ENCODE measurements around the gene ITGA7.
"Not testable (repeated sequence)": the region's sequence is repeated elsewhere in the genome, so short reads cannot be mapped to it uniquely, and the experiment has no call there.

ITGA7 gene

GRCh38 chr12:55650620-55651298 lies 56.9 kb downstream of the ITGA7 start:
- DNase-seq = not testable (repeated sequence)

GRCh38 chr12:55647027-55647426 lies 60.7 kb downstream of the ITGA7 start:
- no peak for DNase-seq

- DNase-seq = no peak
Measured at GRCh38 chr12:55644591-55644990, 63.1 kb downstream of the ITGA7 start.

- no peak for DNase-seq
Measured at GRCh38 chr12:55642669-55643068, 65.0 kb downstream of the ITGA7 start.

GRCh38 chr12:55642267-55642666 lies 65.4 kb downstream of the ITGA7 start:
- DNase-seq = peak in 1 of 58 donors; percentile 18

GRCh38 chr12:55641595-55641994 lies 66.1 kb downstream of the ITGA7 start:
- no peak for DNase-seq

- no peak for DNase-seq
Measured at GRCh38 chr12:55637467-55637866, 70.2 kb downstream of the ITGA7 start.

- DNase-seq = no peak
Measured at GRCh38 chr12:55636853-55637252, 70.9 kb downstream of the ITGA7 start, which contains the start of gene OR10P1. Gene OR10P1 (plus strand): TSS chr12:55636892. CDS start chr12:55636892, 0 bp downstream.

GRCh38 chr12:55636116-55636655 lies 71.5 kb downstream of the ITGA7 start:
- no peak for DNase-seq
